SK-N-SH (cell line): Measurements from ENCODE around the gene PSMB11. TPM values are rescaled to one million over a fixed set of nuclear protein-coding genes. Genes with fewer than 3 reads are reported as not detected.

ENCODE experiments used
- CTCF ChIA-PET: fragments of 300-600, 350-600 bp; formaldehyde crosslinking; extraction: SDS; loops from one replicate; lab custom pipeline; 2021; lab: Yijun Ruan, JAX
- POLR2A ChIA-PET: fragments of 350-600 bp; sonication (Branson Sonifier 250); formaldehyde crosslinking; extraction: SDS; loops from one replicate; lab custom pipeline; 2020; ENCODE audit warnings: antibody characterized with exemption, inconsistent platforms; lab: Yijun Ruan, JAX
- DNase-seq: peaks from one replicate; pipeline ENCODE4 v3.0.0; 2012
- H2AFZ ChIP-seq: fragments of 200-600 bp; sonication (generic); 2 replicates; pipeline ENCODE4 v1.8.1; 2016; ENCODE audit warnings: antibody characterized with exemption, mild to moderate bottlenecking, low read depth
- H3F3A ChIP-seq: fragments of 200-600 bp; sonication (generic); replicated peaks from 2 replicates; pipeline ENCODE3; 2016; ENCODE audit warnings: antibody characterized with exemption, mild to moderate bottlenecking; ENCODE audit not compliant: insufficient read depth
- H3K27ac ChIP-seq, 2 experiments: fragments of 200-500 bp in 1 of 2; fragments of 200-600 bp in 1 of 2; sonication (Bioruptor generic) in 1 of 2; sonication (generic), shearing (Covaris generic) in 1 of 2; 2 replicates each; pipeline versions ENCODE4 v1.5.1 to v1.6.1; 2014 to 2016; ENCODE audit warnings: low read depth in 2 of 2, inconsistent platforms in 1 of 2, low read length in 1 of 2, mild to moderate bottlenecking in 1 of 2, mixed read lengths in 1 of 2
- H3K27me3 ChIP-seq: fragments of 200-600 bp; sonication (generic), shearing (Covaris generic); 2 replicates; pipeline ENCODE4 v1.6.1; 2016; ENCODE audit warnings: mixed run types; ENCODE audit not compliant: insufficient read depth
- H3K36me3 ChIP-seq, 2 experiments: fragments of 200-500 bp in 1 of 2; fragments of 200-600 bp in 1 of 2; sonication (Bioruptor generic) in 1 of 2; sonication (generic) in 1 of 2; replicated peaks in 1 of 2; 2 replicates each; pipeline versions ENCODE3 to v1.5.1; 2014 to 2016; ENCODE audit warnings: low read length in 1 of 2, mild to moderate bottlenecking in 1 of 2; ENCODE audit not compliant: insufficient read depth in 2 of 2, control insufficient read depth in 1 of 2
- H3K4me1 ChIP-seq, 2 experiments: fragments of 200-500 bp in 1 of 2; fragments of 200-600 bp in 1 of 2; sonication (Bioruptor generic) in 1 of 2; sonication (generic), shearing (Covaris generic) in 1 of 2; 2 replicates each; pipeline versions ENCODE4 v1.5.1 to v1.6.1; 2014 to 2016; ENCODE audit warnings: low read depth in 1 of 2, low read length in 1 of 2, mixed run types in 1 of 2; ENCODE audit not compliant: insufficient read depth in 2 of 2, control insufficient read depth in 1 of 2
- H3K4me2 ChIP-seq: fragments of 200-600 bp; sonication (generic), shearing (Covaris generic); 2 replicates; pipeline ENCODE4 v1.6.1; 2017; ENCODE audit warnings: mixed run types
- H3K4me3 ChIP-seq, 2 experiments: fragments of 200-500 bp in 1 of 2; fragments of 200-600 bp in 1 of 2; sonication (Bioruptor generic) in 1 of 2; sonication (generic), shearing (Covaris generic) in 1 of 2; 2 replicates each; pipeline versions ENCODE4 v1.5.1 to v1.8.1; 2014 to 2016; ENCODE audit warnings: low read depth in 2 of 2, inconsistent platforms in 1 of 2, low read length in 1 of 2, mild to moderate bottlenecking in 1 of 2, mixed read lengths in 1 of 2, moderate library complexity in 1 of 2
- H3K79me2 ChIP-seq: fragments of 200-600 bp; sonication (generic); 2 replicates; pipeline ENCODE4 v1.8.1; 2017; ENCODE audit warnings: mild to moderate bottlenecking; ENCODE audit not compliant: insufficient read depth
- H3K9ac ChIP-seq: fragments of 200-600 bp; sonication (generic); 2 replicates; pipeline ENCODE4 v1.6.1; 2017; ENCODE audit warnings: mixed run types
- H3K9me2 ChIP-seq: fragments of 200-600 bp; sonication (generic); 2 replicates; pipeline ENCODE4 v1.6.1; 2017; ENCODE audit warnings: mixed run types
- H3K9me3 ChIP-seq: fragments of 200-600 bp; sonication (generic); 2 replicates; pipeline ENCODE4 v1.6.1; 2017; ENCODE audit warnings: mixed run types, mild to moderate bottlenecking, moderate library complexity
- H4K20me1 ChIP-seq: fragments of 200-600 bp; sonication (generic); 2 replicates; pipeline ENCODE4 v1.6.1; 2017; ENCODE audit warnings: mild to moderate bottlenecking, mixed run types; ENCODE audit not compliant: insufficient read depth
- EP300 ChIP-seq, 2 experiments: IDR thresholded peaks; 2 replicates each; pipeline versions ENCODE4 v1.4.0 to v1.6.1; 2012; ENCODE audit warnings: borderline replicate concordance in 1 of 2, low read depth in 1 of 2, low read length in 1 of 2
- FOSL2 ChIP-seq: IDR thresholded peaks from 2 replicates; pipeline ENCODE4 v1.4.0; 2012; ENCODE audit warnings: low read depth, mild to moderate bottlenecking, moderate library complexity, borderline replicate concordance
- FOXM1 ChIP-seq: IDR thresholded peaks from 2 replicates; pipeline ENCODE4 v1.4.0; 2012; ENCODE audit warnings: low read depth, mild to moderate bottlenecking
- GABPA ChIP-seq: IDR thresholded peaks from 2 replicates; pipeline ENCODE4 v1.4.0; 2012; ENCODE audit warnings: low read depth, mild to moderate bottlenecking
- MEF2A ChIP-seq: IDR thresholded peaks from 2 replicates; pipeline ENCODE4 v1.4.0; 2012; ENCODE audit warnings: low read depth, borderline replicate concordance
- NRF1 ChIP-seq: IDR thresholded peaks from 2 replicates; pipeline ENCODE4 v1.6.1; 2012; ENCODE audit warnings: low read depth, mild to moderate bottlenecking, low read length
- RAD21 ChIP-seq: IDR thresholded peaks from 2 replicates; pipeline ENCODE4 v1.6.1; 2012; ENCODE audit warnings: mild to moderate bottlenecking, low read length
- REST ChIP-seq: IDR thresholded peaks from 2 replicates; pipeline ENCODE4 v1.6.1; 2012; ENCODE audit warnings: mild to moderate bottlenecking, low read depth, low read length, moderate library complexity
- TCF12 ChIP-seq: IDR thresholded peaks from 2 replicates; pipeline ENCODE4 v1.4.0; 2012
- TEAD4 ChIP-seq: IDR thresholded peaks from 2 replicates; pipeline ENCODE4 v1.4.0; 2012; ENCODE audit warnings: mild to moderate bottlenecking, borderline replicate concordance; ENCODE audit not compliant: insufficient read depth
- YY1 ChIP-seq: IDR thresholded peaks from 2 replicates; pipeline ENCODE4 v1.4.0; 2012; ENCODE audit warnings: low read depth, mild to moderate bottlenecking
- WGBS: methylation state at CpG from one replicate; pipeline ENCODE4 v1.1.6; 2017; ENCODE audit warnings: low lambda C conversion rate; 5-methylcytosine and 5-hydroxymethylcytosine counted together
- polyA plus RNA-seq, 3 experiments: library from polyadenylated mRNA; depleted of rRNA; stranded (reverse); fragments of >200 nt; gene quantifications; 2 replicates each; pipeline ENCODE4 v1.2.3, GENCODE V29; 2012
- TF ChIP-seq, protein P1 (sequence below): IDR thresholded peaks from 2 replicates; pipeline ENCODE4 v1.4.0; 2012; ENCODE audit warnings: low read depth, borderline replicate concordance
- TF ChIP-seq, protein P2 (sequence below): IDR thresholded peaks from 2 replicates; pipeline ENCODE4 v1.4.0; 2012; ENCODE audit warnings: low read depth

Gene PSMB11
- polyA plus RNA-seq, 1 of the 3 experiments (the other 2 are of a cell fraction), result not detected

- Histone ChIP-seq H3K79me2 (peaks cover 91% of the 10 kb centered on the region), H3K36me3 (peaks cover 66 to 80% of the 10 kb centered on the region in 2 experiments), H3K4me2 (no peak overlapping the region), H4K20me1 (peaks cover 27% of the 10 kb centered on the region), H3K9me2 (no peaks in the 10 kb centered on the region), H2AFZ (no peak overlapping the region), H3K4me1 (peaks cover 4 to 6% of the 10 kb centered on the region in 2 experiments; a peak in 3 of 4 replicates), H3F3A (peaks cover 11% of the 10 kb centered on the region), H3K27me3 (no peaks in the 10 kb centered on the region), H3K27ac (no peak overlapping the region), H3K4me3 (no peak overlapping the region), H3K9ac (no peak overlapping the region), H3K9me3 (no peaks in the 10 kb centered on the region)
- DNase-seq, result no peak
- WGBS, result 97% methylated on average over 12 of the region's 12 CpGs
- no peak for TF ChIP-seq YY1
- TF ChIP-seq FOXM1, result no peak
- TF ChIP-seq FOSL2, result no peak
- TF ChIP-seq, protein P1, sequence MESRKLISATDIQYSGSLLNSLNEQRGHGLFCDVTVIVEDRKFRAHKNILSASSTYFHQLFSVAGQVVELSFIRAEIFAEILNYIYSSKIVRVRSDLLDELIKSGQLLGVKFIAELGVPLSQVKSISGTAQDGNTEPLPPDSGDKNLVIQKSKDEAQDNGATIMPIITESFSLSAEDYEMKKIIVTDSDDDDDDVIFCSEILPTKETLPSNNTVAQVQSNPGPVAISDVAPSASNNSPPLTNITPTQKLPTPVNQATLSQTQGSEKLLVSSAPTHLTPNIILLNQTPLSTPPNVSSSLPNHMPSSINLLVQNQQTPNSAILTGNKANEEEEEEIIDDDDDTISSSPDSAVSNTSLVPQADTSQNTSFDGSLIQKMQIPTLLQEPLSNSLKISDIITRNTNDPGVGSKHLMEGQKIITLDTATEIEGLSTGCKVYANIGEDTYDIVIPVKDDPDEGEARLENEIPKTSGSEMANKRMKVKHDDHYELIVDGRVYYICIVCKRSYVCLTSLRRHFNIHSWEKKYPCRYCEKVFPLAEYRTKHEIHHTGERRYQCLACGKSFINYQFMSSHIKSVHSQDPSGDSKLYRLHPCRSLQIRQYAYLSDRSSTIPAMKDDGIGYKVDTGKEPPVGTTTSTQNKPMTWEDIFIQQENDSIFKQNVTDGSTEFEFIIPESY, result no peak
- no peak for TF ChIP-seq GABPA
- TF ChIP-seq REST, result no peak
- TF ChIP-seq TCF12, result no peak
- no peak for TF ChIP-seq EP300 (IDR thresholded peaks at IDR 0.05; ENCODE audit: borderline replicate concordance in 1 of 2, low read depth in 1 of 2, low read length in 1 of 2)
- no peak for TF ChIP-seq TEAD4
- TF ChIP-seq NRF1, result no peak
- no peak for TF ChIP-seq RAD21
- TF ChIP-seq, protein P2, sequence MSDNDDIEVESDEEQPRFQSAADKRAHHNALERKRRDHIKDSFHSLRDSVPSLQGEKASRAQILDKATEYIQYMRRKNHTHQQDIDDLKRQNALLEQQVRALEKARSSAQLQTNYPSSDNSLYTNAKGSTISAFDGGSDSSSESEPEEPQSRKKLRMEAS, result no peak
- TF ChIP-seq MEF2A, result no peak
- POLR2A ChIA-PET, result no interaction called here
- CTCF ChIA-PET, result interaction anchor here (0.9 to 7.5 kb wide), 8 partner anchors 12 to 103 kb away, joined by 3 to 73 read pairs (median 4); partner anchors contain the start of gene CDH24
Measured at GRCh38 chr14:23089498-23090253, 47.7 kb downstream of the PSMB11 start.
